ENCODE data around the gene GALNT2.

GALNT2 gene

DNA sequence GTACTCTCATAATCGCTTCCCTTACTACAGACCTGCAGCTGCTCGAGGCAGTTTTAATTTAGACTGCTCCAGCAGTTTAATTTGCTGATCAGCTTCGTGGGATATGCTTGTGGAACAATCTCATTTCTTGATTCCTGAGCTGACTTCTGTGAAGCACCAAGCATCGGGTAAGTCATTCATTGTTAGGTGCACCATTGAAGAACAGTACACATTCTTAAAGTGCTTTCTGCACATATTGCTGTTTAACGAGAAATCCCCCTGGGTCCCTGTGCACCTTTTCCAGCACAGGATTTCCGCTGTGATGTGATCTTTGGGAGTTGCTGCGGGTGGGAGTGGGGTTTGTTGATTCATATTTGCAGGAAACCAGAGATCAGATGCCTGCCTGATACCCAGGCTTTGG, 9.1 kb downstream of the GALNT2 start:
- TF ChIP-seq, protein P1, sequence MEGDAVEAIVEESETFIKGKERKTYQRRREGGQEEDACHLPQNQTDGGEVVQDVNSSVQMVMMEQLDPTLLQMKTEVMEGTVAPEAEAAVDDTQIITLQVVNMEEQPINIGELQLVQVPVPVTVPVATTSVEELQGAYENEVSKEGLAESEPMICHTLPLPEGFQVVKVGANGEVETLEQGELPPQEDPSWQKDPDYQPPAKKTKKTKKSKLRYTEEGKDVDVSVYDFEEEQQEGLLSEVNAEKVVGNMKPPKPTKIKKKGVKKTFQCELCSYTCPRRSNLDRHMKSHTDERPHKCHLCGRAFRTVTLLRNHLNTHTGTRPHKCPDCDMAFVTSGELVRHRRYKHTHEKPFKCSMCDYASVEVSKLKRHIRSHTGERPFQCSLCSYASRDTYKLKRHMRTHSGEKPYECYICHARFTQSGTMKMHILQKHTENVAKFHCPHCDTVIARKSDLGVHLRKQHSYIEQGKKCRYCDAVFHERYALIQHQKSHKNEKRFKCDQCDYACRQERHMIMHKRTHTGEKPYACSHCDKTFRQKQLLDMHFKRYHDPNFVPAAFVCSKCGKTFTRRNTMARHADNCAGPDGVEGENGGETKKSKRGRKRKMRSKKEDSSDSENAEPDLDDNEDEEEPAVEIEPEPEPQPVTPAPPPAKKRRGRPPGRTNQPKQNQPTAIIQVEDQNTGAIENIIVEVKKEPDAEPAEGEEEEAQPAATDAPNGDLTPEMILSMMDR (IDR thresholded peaks at IDR 0.05): no peak
- Histone ChIP-seq H3K4me1 (ENCODE audit: control insufficient read depth in 1 of 2, insufficient read depth in 1 of 2, low read depth in 1 of 2, low read length in 1 of 2) (no peaks in the 10 kb centered on the region), H3K36me3 (no peaks in the 10 kb centered on the region), H3K27ac (no peak overlapping the region), H3K27me3 (no peaks in the 10 kb centered on the region), H3K4me3 (ENCODE audit: low read depth in 1 of 2, low read length in 1 of 2) (no peak overlapping the region), H3K9me3 (no peaks in the 10 kb centered on the region)

DNA sequence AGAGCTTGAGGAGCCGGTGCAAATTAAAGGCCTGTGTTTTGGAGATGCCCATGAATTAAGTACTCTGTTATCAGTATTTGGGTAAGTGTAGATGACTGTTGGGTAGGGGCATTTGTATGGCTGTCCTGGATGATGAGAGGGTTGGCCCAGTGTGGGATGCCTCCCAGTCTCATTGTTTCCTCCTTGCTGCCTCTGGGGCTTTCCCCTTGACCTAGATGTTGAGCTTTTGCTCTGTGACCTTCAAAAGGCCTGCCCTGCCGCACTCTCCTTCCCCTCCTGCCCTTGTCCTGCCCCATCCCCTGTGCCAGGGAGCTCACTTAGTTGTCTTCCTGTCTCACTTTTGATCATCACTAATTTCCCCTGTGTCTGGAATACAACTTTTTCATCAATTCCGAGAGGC, 10.0 kb downstream of the GALNT2 start:
- no peaks in the 10 kb centered on the region for H3K27me3 ChIP-seq
- H3K4me3 ChIP-seq (ENCODE audit: low read depth in 1 of 2, low read length in 1 of 2): no peak overlapping the region
- TF ChIP-seq, protein P1 (IDR thresholded peaks at IDR 0.05): no peak
- no peaks in the 10 kb centered on the region for H3K4me1 ChIP-seq (ENCODE audit: control insufficient read depth in 1 of 2, insufficient read depth in 1 of 2, low read depth in 1 of 2, low read length in 1 of 2)
- no peaks in the 10 kb centered on the region for H3K36me3 ChIP-seq
- no peaks in the 10 kb centered on the region for H3K9me3 ChIP-seq
- no peak overlapping the region for H3K27ac ChIP-seq

DNA sequence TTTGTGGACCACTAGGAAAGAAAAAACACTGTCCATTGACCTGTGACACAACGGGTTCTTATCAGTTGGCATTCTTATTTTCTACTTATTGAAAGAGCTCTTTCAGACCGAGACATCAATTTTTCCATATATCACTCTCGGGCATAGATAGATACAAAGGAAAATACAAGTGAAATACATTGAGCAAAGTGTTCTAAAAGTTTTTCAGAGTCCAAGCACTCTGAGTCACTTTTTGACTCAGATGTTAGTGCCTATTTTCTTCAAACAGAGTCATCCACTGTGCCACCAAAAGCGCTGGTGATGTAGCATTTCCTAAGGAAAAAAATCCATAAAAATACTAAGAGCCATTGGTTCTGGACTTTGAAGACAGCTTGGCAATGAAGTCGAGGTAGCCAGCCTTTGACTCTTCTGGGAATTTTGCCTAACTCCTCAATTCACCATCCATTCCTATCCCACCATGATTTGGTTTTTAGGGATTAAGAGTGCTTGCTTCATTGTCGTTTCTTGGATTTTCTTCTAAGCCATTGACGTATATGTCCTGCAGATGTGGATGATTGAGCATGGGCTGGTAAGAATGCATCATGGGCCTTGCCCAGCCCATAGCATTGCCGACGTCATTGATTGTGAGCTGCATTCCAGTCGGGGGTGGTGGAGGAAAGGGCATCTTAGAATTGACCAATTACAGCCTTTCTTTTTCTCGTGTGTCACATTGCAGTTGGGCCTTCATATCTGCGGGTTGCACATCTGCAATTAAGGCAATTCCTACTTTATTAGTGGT, 10.6 kb downstream of the GALNT2 start:
- no peaks in the 10 kb centered on the region for H3K4me1 ChIP-seq (ENCODE audit: control insufficient read depth in 1 of 2, insufficient read depth in 1 of 2, low read depth in 1 of 2, low read length in 1 of 2)
- no peaks in the 10 kb centered on the region for H3K27me3 ChIP-seq
- no peak overlapping the region for H3K4me3 ChIP-seq (ENCODE audit: low read depth in 1 of 2, low read length in 1 of 2)
- H3K36me3 ChIP-seq: no peaks in the 10 kb centered on the region
- TF ChIP-seq, protein P1 (IDR thresholded peaks at IDR 0.05): no peak
- H3K9me3 ChIP-seq: no peaks in the 10 kb centered on the region
- no peak overlapping the region for H3K27ac ChIP-seq

DNA sequence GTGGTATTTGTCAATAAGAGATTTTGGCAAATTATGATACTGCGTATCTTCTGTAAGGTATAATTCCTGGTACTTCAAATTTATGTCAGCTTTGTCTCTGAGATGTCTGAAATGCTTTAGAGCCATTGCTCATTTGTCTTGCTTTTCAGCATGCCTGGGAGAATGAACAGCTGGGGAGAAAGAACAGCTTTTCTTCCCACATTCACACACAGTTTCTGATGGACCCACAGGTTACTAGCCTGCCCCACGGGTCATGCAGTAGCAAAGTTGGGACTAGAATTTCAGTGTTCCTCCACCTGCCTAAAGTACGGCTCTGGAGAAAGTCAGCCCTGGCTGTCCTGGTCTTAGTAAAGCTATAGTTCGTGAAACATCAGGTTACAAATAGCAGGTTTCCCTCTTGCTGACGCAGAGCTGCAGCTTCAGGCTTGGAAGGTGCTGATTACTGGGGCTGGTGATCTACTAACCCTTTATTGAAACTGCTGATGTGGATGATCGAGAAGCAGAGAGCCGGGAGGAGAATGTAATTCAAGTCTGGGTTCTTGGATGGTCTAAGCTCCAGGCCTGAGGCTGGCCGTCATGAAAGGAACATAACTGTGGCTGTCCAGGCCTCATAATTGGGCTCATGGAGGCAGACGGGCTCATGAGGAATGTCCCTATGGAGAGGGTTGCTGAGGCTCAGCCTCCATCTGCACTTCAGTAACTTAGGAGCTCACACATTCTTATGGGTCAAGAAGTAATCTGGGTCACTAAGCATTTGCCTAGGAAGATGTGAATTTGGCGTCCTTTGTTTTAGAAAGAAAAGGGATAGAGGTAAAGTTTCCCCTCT, 12.4 kb downstream of the GALNT2 start:
- TF ChIP-seq, protein P1 (IDR thresholded peaks at IDR 0.05): no peak
- no peak overlapping the region for H3K27ac ChIP-seq

DNA sequence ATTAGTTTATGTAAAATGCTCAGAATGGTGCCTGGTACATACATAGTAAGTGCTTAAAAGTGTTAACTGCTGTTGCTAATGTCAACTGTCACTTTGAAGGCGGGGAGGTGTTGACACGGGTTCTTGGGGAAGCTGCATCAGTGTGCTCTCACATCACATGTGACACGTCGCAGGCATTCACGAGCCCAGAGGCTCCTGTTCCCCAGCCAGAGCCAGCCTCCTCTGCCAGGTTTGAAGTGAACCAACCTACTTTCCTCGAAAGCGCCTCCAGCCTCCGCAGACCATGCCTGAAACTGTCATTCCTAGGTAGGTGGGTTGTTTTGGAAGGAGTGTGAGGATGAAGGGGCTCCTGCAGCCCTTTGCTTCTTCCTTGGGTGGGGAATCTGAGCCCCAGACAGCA, 13.8 kb downstream of the GALNT2 start:
- TF ChIP-seq, protein P1 (IDR thresholded peaks at IDR 0.05): no peak
- Histone ChIP-seq H3K36me3 (no peaks in the 10 kb centered on the region), H3K27ac (no peak overlapping the region), H3K9me3 (no peaks in the 10 kb centered on the region), H3K4me3 (ENCODE audit: low read depth in 1 of 2, low read length in 1 of 2) (no peak overlapping the region), H3K4me1 (ENCODE audit: control insufficient read depth in 1 of 2, insufficient read depth in 1 of 2, low read depth in 1 of 2, low read length in 1 of 2) (no peaks in the 10 kb centered on the region), H3K27me3 (no peaks in the 10 kb centered on the region)

More for the DNA sequence above, 12.4 kb downstream of the GALNT2 start:
- Histone ChIP-seq H3K36me3 (no peaks in the 10 kb centered on the region), H3K4me1 (ENCODE audit: control insufficient read depth in 1 of 2, insufficient read depth in 1 of 2, low read depth in 1 of 2, low read length in 1 of 2) (no peaks in the 10 kb centered on the region), H3K9me3 (no peaks in the 10 kb centered on the region), H3K4me3 (ENCODE audit: low read depth in 1 of 2, low read length in 1 of 2) (no peak overlapping the region), H3K27me3 (no peaks in the 10 kb centered on the region)
